IgD-negative memory B cell (primary cell): ENCODE data around the gene CSPG4. TPM values are rescaled to one million over a fixed set of nuclear protein-coding genes. Genes with fewer than 3 reads are reported as not detected.
A peak's percentile ranks its signal among the peaks of the same experiment; 100 is the strongest.
"Not testable (repeated sequence)": the region's sequence is repeated elsewhere in the genome, so short reads cannot be mapped to it uniquely, and the experiment has no call there.

Experiments used
- H3K27ac Mint-ChIP-seq, 3 donors: one replicate each; pipeline ENCODE4 v1.8.0; 2020 to 2022; ENCODE audit warnings: mild to moderate bottlenecking in 3 of 3, mixed read lengths in 3 of 3, moderate library complexity in 1 of 3
- H3K27me3 Mint-ChIP-seq: one replicate; pipeline ENCODE4 v1.8.0; 2021; ENCODE audit warnings: mixed read lengths
- H3K36me3 Mint-ChIP-seq: one replicate; pipeline ENCODE4 v1.8.0; 2020; ENCODE audit warnings: mild to moderate bottlenecking, mixed read lengths
- H3K4me1 Mint-ChIP-seq, 3 donors: one replicate each; pipeline ENCODE4 v1.8.0; 2020 to 2022; ENCODE audit warnings: mixed read lengths in 3 of 3, mild to moderate bottlenecking in 1 of 3
- H3K4me3 Mint-ChIP-seq, 4 donors: one replicate each; pipeline ENCODE4 v1.8.0; 2020 to 2022; ENCODE audit warnings: mild to moderate bottlenecking in 4 of 4, mixed read lengths in 4 of 4, moderate library complexity in 3 of 4
- H3K9me3 Mint-ChIP-seq, 3 donors: one replicate each; pipeline ENCODE4 v1.8.0; 2020 to 2021; ENCODE audit warnings: mixed read lengths in 3 of 3, mild to moderate bottlenecking in 1 of 3
- polyA plus RNA-seq: library from polyadenylated mRNA; unstranded; fragments of 300-500 nt; fragmentation: Illumina TruSeq; gene quantifications from one replicate; pipeline ENCODE4 v1.2.3, GENCODE V29; 2021

Gene CSPG4
- polyA plus RNA-seq, 1 donor from 2014 or later, result not detected

DNA sequence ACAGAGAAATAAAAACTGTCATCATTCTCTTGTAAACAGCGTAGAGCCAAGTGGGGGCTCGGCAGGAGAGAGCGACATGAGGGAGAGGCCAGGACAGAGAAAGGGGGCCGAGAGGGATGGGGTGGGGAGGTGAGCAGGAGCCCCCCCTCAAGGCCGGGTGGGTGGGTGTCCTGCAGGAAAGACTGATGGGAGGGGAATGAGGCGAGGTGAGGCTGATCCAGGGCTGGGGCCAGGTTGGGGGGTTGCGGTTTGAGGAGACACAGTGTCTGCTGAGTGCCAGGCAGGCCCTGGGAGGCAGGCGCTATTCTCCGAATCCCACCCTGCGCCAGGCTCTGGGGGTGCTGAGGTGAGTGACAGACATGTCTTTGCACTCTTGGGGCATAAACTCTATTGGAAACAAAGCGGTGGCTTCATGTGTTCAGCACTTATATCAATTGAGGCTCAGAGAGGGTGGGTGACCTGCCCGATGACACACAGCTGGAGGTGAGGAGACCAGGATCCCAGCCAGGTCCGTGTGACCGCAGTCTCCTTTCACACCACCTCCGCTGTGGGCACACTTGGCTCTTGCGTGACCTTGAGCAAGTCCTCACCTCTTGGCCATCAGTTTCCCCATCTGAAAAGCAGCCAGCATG is 19.6 kb upstream of the CSPG4 start:
- no peaks in the 10 kb centered on the region for H3K36me3 Mint-ChIP-seq
- H3K27me3 Mint-ChIP-seq, result peaks cover 6% of the 10 kb centered on the region
- H3K4me3 Mint-ChIP-seq, result peak overlapping the region in 1 of 4 donors; percentile 66
- H3K9me3 Mint-ChIP-seq, result no peaks in the 10 kb centered on the region
- H3K27ac Mint-ChIP-seq, result peak overlapping the region in 2 of 3 donors; percentile 14 to 43
- peaks cover 6 to 13% (median 6%) of the 10 kb centered on the region in 3 donors for H3K4me1 Mint-ChIP-seq

DNA sequence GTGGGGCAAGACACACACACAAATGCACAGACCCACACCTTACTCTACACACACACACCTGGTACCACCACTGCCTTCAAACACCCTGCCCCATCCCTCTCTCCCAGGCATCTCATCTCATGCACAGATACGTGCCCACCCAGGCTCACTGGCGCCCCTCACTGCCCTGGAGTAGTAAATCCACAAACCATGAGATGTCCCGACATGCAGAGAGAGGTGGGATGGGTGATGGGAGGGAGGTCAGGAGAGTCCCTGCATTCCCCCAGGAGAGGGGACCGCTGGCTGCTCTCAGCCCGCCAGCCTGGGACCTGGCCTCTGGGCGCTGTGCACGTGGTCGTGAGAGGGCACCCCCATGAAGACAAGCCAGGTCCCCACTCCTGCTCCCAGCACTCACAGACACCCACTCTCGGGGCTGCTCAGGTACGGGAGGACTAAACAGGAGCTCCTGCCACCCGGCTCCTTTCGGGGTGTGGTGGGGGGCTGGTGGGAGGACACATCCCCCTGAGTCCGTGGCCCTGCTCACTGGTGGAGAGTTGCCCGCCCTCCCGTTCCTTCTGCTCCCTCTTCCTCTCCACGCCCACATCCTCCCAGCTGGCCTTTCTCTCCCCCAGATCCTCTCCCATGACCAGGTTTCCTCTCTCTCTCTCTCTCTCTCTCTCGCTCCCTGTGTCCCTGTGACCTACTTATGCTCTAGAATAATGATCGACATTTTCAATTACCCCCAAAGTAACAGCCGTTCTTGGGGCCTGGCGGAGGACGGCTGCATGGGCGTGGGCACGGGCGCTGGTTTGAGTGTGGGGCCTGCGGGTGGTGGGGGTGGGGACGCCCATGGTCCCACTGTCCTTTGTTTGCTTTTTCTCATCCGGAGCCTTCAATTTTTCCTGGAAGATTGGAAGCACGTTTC is 18.9 kb upstream of the CSPG4 start:
- no peak overlapping the region for H3K27ac Mint-ChIP-seq
- peaks cover 6 to 10% (median 6%) of the 10 kb centered on the region in 3 donors for H3K4me1 Mint-ChIP-seq
- H3K9me3 Mint-ChIP-seq, result no peaks in the 10 kb centered on the region
- H3K4me3 Mint-ChIP-seq, result peak overlapping the region in 1 of 4 donors; percentile 66
- no peaks in the 10 kb centered on the region for H3K36me3 Mint-ChIP-seq
- H3K27me3 Mint-ChIP-seq, result peaks cover 6% of the 10 kb centered on the region

GRCh38 chr15:75730376-75731247 is 18.0 kb upstream of the CSPG4 start:
- not testable (repeated sequence) for H3K36me3 Mint-ChIP-seq, H3K4me1 Mint-ChIP-seq, H3K9me3 Mint-ChIP-seq, H3K27ac Mint-ChIP-seq
- peaks cover 13% of the 10 kb centered on the region for H3K27me3 Mint-ChIP-seq
- H3K4me3 Mint-ChIP-seq, result peak overlapping the region in 1 of 4 donors; percentile 28

GRCh38 chr15:75729326-75730069 is 16.9 kb upstream of the CSPG4 start:
- Mint-ChIP-seq H3K4me3 (no peak overlapping the region), H3K27ac (no peak overlapping the region), H3K36me3 (no peaks in the 10 kb centered on the region)

DNA sequence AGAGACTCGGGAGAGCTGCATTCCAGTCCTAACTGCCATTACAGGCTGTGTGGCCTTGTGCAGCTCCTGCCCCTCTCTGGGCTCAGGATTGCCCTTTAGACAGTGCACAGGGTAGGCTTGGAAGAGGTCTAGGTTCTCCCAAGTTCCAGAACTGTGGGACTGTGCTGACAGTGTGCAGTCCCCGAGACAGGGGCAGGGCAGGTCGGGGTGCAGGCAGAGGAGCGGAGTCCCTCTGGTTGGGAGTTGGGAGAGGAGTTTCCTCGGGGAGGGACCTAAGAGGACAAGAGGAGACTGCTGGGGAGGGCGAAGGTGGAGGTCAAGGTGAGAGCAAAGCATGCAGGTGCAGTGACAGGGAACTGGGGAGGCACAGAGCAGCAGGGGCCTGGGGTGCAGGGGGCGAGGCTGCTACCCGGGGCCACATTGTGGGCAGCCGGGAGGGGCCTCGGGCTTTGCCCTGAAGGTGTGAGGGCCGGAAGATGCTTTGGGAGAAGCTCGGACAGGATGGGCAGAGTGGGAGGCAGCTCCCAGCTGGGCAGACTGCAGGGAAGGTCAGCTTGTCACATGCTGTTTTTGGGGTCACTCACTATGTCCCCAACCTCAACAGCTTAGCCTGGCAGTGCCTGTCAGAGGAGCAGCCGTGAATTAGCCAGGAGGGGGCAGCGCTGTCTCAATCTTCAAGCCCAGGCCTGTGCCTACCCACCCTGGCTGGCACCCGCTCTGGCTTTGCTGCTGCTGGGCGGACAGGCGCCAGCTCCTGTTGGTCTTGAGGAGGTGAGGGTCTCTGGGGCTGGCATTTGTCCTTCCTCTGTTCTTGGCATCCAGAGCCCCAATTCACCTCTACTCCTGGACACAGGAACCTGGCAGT is 15.4 kb upstream of the CSPG4 start:
- Mint-ChIP-seq H3K36me3 (no peaks in the 10 kb centered on the region), H3K27me3 (peaks cover 17% of the 10 kb centered on the region), H3K27ac (peak overlapping the region in 1 of 3 donors; percentile 4), H3K9me3 (no peaks in the 10 kb centered on the region), H3K4me1 (peaks cover 0 to 5% (median 2%) of the 10 kb centered on the region in 3 donors), H3K4me3 (no peak overlapping the region)

More at GRCh38 chr15:75729326-75730069, 16.9 kb upstream of the CSPG4 start:
- Mint-ChIP-seq H3K4me1 (peaks cover 0 to 6% (median 5%) of the 10 kb centered on the region in 3 donors), H3K9me3 (no peaks in the 10 kb centered on the region), H3K27me3 (peaks cover 13% of the 10 kb centered on the region)

DNA sequence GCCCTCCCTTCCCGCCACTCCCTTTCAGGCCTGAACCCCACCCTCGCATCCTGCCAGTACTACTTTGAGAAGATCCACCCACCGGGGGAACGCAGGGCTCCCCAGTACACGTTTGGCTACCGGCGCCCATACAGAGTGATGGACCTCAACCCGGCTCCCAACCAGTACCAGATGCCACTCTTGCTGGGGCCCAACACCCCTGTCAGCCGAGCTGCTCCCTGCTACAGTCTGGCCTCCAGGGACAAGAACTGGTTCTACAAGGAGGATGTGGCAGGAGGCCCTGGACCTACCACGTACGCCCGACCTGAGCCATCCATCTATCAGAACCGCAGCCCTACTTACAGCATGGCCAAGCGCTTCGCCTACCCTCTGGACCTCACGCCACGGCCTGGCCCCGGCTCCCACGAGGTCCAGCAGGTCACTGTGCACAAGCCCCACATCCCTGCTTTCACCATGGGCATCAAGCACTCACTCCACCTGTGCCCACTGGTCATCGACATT is 14.4 kb upstream of the CSPG4 start:
- Mint-ChIP-seq H3K27me3 (peaks cover 14% of the 10 kb centered on the region), H3K4me1 (peaks cover 0 to 2% (median 0%) of the 10 kb centered on the region in 3 donors), H3K4me3 (no peak overlapping the region), H3K27ac (no peak overlapping the region), H3K36me3 (no peaks in the 10 kb centered on the region), H3K9me3 (no peaks in the 10 kb centered on the region)

GRCh38 chr15:75725719-75726607 is 13.3 kb upstream of the CSPG4 start:
- H3K4me3 Mint-ChIP-seq, result peak overlapping the region in 1 of 4 donors; percentile 17

DNA sequence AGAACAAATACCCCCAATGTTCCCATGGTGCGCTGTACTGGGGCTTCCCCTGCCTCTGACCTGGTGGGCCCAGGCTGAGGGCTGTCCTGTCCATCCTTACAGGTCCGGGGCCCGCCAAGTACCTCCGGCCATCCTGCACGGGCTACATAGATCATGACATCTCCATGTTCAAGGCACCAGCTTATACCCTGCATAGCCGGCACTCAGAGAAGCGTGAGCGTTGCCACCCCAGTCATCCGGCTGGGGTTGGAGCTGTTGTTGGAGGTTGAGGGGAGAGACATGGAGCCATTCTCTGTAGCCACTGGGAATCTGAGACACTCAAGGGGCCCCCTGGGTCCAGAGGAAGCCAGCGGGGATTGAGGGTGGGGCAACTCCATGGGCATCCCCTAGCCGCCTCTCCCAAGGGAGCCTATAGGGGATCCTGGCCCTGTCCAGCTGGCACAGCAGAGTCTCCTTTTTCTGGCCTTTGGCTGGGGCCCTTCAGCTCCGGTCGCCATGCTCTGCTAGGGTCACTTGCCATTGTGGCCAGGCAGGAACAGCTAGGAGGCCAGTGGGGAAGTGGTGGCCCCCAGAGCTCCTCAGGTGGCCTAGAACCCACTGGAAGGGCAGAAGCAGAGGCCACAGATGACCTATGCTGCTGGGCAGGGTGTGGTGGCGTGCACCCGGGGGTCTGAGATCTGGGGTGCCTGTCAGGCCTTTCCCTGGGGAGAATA is 12.5 kb upstream of the CSPG4 start:
- H3K27me3 Mint-ChIP-seq, result peaks cover 16% of the 10 kb centered on the region
- no peaks in the 10 kb centered on the region for H3K9me3 Mint-ChIP-seq
- no peak overlapping the region for H3K4me3 Mint-ChIP-seq
- H3K36me3 Mint-ChIP-seq, result peaks cover 2% of the 10 kb centered on the region
- H3K27ac Mint-ChIP-seq, result peak overlapping the region in 1 of 3 donors; percentile 3
- peaks cover 0 to 5% (median 1%) of the 10 kb centered on the region in 3 donors for H3K4me1 Mint-ChIP-seq

More at GRCh38 chr15:75725719-75726607, 13.3 kb upstream of the CSPG4 start:
- Mint-ChIP-seq H3K27me3 (peaks cover 15% of the 10 kb centered on the region), H3K27ac (no peak overlapping the region), H3K4me1 (peaks cover 0 to 3% (median under 1%) of the 10 kb centered on the region in 3 donors), H3K9me3 (no peaks in the 10 kb centered on the region), H3K36me3 (peaks cover 2% of the 10 kb centered on the region)

GRCh38 chr15:75723847-75724660 is 11.4 kb upstream of the CSPG4 start:
- H3K36me3 Mint-ChIP-seq, result peaks cover 2% of the 10 kb centered on the region
- H3K9me3 Mint-ChIP-seq, result no peaks in the 10 kb centered on the region
- H3K4me1 Mint-ChIP-seq, result peaks cover 0 to 5% (median 1%) of the 10 kb centered on the region in 3 donors
- no peak overlapping the region for H3K4me3 Mint-ChIP-seq
- H3K27me3 Mint-ChIP-seq, result peaks cover 18% of the 10 kb centered on the region
- peak overlapping the region; percentile 58 to 73 (median 67) for H3K27ac Mint-ChIP-seq

DNA sequence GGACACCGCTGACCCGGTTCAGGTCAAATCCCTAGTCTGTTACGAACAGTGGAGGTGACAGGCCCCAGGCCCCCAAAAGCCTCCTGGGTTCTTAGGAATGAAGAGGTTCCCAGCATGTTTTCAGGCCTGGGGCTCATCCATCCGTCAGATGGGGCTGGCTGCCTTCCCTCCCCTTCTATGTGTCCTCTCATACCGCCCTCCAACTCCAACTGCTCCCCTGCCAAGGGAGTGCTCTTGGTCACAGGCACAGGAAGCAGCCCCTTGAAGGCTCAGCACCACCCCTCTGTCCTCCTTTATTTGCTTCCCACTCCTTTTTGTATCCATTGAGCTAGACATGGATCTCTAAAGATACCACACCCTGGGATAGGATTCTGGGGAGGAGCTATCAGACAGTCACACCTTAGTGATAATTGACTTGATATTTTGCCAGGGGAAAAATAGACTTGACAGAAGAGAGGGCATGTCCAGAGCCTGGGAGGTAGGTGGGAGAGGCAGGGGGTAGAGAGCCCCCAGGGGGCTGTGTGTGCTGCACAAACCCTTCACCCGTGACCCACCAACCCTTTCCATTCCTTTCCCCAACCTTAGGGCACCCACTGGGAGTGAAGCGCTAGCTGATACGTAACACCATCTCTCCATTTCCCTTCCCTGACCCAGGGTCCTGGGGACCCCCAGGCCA is 10.7 kb upstream of the CSPG4 start:
- peaks cover 0 to 5% (median 1%) of the 10 kb centered on the region in 3 donors for H3K4me1 Mint-ChIP-seq
- H3K9me3 Mint-ChIP-seq, result no peaks in the 10 kb centered on the region
- no peak overlapping the region for H3K4me3 Mint-ChIP-seq
- H3K27ac Mint-ChIP-seq, result peak overlapping the region; percentile 58 to 73 (median 67)
- H3K36me3 Mint-ChIP-seq, result peaks cover 2% of the 10 kb centered on the region
- H3K27me3 Mint-ChIP-seq, result peaks cover 18% of the 10 kb centered on the region
